HG03025 (cell line): ENCODE measurements around the gene ADAM10.

Experiments used
- ATAC-seq: cut with Tn5 transposase; IDR thresholded peaks from one replicate; pipeline ENCODE4 v1.9.1; 2021; ENCODE audit warnings: mild to moderate bottlenecking, moderate library complexity; ENCODE audit not compliant: unreplicated experiment, low FRiP score

ADAM10 gene

DNA sequence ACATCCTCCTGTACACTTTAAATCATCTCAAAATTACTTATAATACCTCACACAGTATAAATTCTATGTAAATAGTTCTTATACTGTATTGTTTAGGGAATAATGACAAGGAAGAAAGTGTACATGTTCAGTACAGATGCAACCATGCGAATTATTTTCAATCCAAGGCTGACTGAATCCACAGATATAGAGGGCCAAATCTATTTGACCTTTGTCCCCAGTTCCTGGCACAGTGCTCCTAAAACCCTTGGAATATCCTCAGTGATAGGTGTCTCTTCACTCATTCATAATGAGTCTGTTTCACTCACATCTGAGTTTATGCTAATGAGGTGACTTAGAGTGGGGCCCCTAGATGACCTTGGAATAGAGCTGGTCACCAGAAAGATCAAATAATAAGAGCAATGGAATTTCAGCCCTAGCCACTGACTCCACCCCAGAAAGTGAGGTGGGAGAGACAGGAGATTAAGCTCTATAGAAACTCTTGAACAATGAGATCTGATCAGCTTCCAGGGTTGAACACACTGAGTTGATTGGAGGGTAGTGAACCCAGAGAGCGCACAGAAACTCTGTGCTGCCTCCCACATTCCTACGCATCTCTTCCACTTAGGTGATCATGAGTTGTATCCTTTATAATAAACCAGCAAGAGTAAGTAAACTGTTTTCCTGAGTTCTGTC, 65.3 kb downstream of the ADAM10 start:
- ATAC-seq, result no peak

GRCh38 chr15:58682234-58682633, 67.3 kb downstream of the ADAM10 start:
- no peak for ATAC-seq

GRCh38 chr15:58678683-58679082, 70.8 kb downstream of the ADAM10 start:
- ATAC-seq, result no peak

DNA sequence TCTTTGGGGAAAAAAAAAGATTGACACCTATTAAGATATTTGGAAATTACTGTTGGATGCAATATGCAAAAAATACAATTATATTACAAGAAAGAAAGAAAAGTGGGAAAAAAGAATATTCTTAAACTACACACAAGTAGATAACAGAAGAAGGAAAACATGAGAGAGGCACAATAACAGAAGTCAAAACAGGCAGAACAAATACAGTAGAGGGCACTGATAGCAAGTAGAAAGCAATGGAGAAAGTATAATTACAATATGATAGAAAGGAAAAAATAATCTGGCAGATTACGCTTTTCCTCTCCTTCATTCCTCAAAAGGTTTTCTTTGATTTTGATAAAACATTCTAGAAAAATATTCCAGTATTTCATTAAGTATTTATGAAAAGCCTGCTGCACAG, 72.1 kb downstream of the ADAM10 start:
- ATAC-seq, result no peak

DNA sequence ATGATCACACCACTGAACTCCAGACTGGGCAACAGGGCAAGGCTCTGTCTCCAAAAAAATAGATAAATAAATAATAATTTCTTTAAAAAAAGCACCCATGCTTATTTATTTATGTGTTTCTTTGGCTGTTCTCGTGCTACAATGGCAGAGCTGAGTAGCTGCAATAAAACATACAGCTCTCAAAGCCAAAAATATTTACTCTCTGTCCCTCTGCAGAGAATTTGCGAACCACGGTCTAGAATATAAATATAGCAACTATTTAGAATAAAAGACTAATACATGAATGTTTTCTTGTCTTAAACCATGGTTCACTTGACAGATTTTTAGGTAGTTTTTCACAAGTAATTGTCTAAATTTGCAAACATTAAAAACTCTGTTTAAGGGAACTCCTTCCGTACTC, 72.7 kb downstream of the ADAM10 start:
- ATAC-seq, result no peak

DNA sequence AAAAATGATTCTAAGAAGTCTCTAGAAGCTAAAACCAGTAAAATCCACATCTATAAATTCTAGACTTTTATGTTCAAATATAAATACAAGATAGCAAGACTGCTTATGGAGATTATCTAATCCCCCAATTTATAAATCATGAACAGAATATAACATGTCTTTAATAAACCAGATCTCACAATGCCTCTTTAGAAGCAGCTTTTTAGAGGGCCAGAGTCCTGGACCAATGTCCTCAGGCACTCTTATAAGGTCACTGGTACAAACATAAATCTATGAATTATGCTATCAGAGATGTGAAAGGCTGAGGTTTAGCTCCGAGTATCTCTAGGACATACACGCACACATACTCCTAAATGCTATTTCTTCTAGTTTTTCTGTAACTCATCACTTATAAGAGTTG, 78.3 kb downstream of the ADAM10 start:
- no peak for ATAC-seq

GRCh38 chr15:58669108-58669507, 80.4 kb downstream of the ADAM10 start:
- no peak for ATAC-seq

- ATAC-seq, result no peak
Measured at GRCh38 chr15:58666957-58667356, 82.5 kb downstream of the ADAM10 start.

- no peak for ATAC-seq
Measured at GRCh38 chr15:58665672-58666071, 83.8 kb downstream of the ADAM10 start.

GRCh38 chr15:58650102-58650501, 99.4 kb downstream of the ADAM10 start:
- ATAC-seq, result no peak

GRCh38 chr15:58649175-58649574, 100.3 kb downstream of the ADAM10 start:
- no peak for ATAC-seq

DNA sequence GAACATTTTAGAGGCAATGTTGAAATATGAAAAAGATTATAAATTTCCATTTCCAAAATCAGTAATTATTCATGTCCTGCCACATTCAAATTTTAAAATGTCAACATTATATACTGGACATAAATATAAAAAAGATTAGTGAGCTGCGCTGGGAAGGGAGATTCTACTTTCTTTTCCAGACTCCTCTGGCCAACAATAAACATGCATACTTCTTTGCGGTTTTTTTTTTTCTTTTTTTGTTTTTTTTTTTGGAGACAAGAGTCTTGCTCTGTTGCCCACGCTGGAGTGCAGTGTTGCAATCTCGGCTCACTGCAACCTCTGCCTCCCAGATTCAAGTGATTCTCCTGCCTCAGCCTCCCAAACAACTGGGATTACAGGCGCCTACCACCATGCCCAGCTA, 105.5 kb downstream of the ADAM10 start:
- ATAC-seq, result no peak

- no peak for ATAC-seq
Measured at GRCh38 chr15:58641660-58642059, 107.8 kb downstream of the ADAM10 start.

GRCh38 chr15:58639992-58640391, 109.5 kb downstream of the ADAM10 start:
- ATAC-seq, result no peak

- no peak for ATAC-seq
Measured at GRCh38 chr15:58639002-58639756, 110.3 kb downstream of the ADAM10 start.

DNA sequence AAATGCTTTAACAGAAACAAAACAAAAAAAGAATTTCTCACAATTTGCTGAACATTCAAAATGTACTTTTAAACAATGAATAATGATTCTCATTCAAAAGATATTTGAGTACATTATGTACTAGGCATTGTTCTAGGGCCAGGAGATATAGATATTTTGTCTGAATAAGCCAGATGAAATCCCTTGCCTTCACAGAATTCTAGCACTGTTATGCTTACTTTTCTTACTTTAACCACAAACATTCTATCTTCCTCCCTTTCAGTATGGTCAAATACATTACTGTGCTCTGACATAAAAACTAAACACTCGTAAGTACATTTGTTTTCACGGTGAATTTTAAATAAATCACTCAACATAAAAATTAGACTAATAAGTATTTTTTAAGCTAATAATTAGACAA, 116.7 kb downstream of the ADAM10 start:
- ATAC-seq, result no peak

GRCh38 chr15:58631319-58631718, 118.2 kb downstream of the ADAM10 start:
- ATAC-seq, result no peak

- ATAC-seq, result no peak
Measured at GRCh38 chr15:58629625-58630024, 119.9 kb downstream of the ADAM10 start.

GRCh38 chr15:58628206-58628947, 121.1 kb downstream of the ADAM10 start:
- no peak for ATAC-seq

- no peak for ATAC-seq
Measured at GRCh38 chr15:58627701-58628100, 121.8 kb downstream of the ADAM10 start.

DNA sequence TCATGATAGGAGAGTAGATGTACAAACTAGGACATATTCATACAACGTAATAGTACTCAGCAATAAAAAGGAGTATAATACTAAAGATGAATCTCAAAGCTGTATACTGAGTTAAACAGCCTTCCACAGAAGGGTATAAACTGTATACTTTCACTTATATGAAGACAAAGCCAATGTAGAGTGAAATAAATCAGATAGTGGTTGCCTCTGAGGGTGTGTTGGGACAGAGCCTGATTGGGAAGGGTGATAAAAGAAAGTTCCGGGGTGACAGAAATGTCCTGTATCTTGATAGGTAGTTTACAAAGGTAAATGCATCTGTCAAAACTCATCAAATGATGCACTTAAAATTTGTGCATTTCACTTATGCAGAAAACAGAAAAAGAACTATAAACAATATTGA, 122.5 kb downstream of the ADAM10 start:
- ATAC-seq, result no peak

DNA sequence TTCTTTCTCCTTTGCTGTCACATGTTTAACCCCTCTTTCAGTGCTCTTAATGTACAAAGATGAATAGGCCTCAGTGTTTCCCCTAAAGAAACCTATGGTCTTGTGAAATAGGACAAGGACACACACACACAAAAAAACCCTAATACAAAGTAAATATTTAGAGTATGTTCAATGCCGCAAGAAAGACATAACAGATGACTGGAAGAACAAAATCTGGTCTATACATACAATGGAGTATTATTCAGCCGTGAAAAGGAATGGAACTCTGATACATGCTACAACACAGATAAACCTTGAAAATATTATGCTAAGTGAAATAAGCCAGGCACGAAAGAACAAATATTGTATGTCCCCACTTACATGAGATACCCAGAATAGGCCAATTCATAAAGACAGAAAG, 123.1 kb downstream of the ADAM10 start:
- no peak for ATAC-seq
